Ovary (tissue), 9 donors: ENCODE results near the gene HSCB. TPM values are rescaled to one million over a fixed set of nuclear protein-coding genes. Genes with fewer than 3 reads are reported as not detected.

Experiments used
- DNase-seq, 5 donors: peaks; one replicate each; pipeline ENCODE4 v3.0.0-alpha.2; 2019 to 2020
- H3K27ac ChIP-seq, 2 donors: fragments of 200-600 bp; one replicate each; pipeline versions ENCODE4 v1.5.1 to v1.8.0; 2019 to 2022
- H3K27me3 ChIP-seq: fragments of 200-600 bp; one replicate; pipeline ENCODE4 v1.8.0; 2022
- H3K36me3 ChIP-seq: fragments of 200-600 bp; sonication (generic); one replicate; pipeline ENCODE4 v1.5.1; 2019
- H3K4me1 ChIP-seq: one replicate; pipeline ENCODE4 v1.8.1; 2013; ENCODE audit warnings: mild to moderate bottlenecking, moderate library complexity; ENCODE audit not compliant: insufficient read depth
- H3K4me3 ChIP-seq: fragments of 200-600 bp; sonication (generic); one replicate; pipeline ENCODE4 v1.5.1; 2017
- H3K9me3 ChIP-seq, 2 donors: fragments of 200-600 bp in 1 of 2; sonication (generic) in 1 of 2; one replicate each; pipeline versions ENCODE4 v1.5.1 to v1.8.1; 2013 to 2019; ENCODE audit warnings: mild to moderate bottlenecking in 1 of 2, moderate library complexity in 1 of 2
- CTCF ChIP-seq, 3 donors: fragments of 450-650 bp in 2 of 3; fragments of 200-600 bp in 1 of 3; IDR thresholded peaks; one replicate each; pipeline versions ENCODE4 v1.5.1 to v1.8.0; 2016 to 2022; ENCODE audit warnings: antibody characterized with exemption in 3 of 3, mild to moderate bottlenecking in 1 of 3
- EP300 ChIP-seq: sonication (generic); formaldehyde crosslinking; IDR thresholded peaks from one replicate; pipeline ENCODE4 v1.6.1; 2017; ENCODE audit warnings: antibody characterized with exemption
- POLR2A ChIP-seq: fragments of 450-650 bp; IDR thresholded peaks from one replicate; pipeline ENCODE4 v1.6.1; 2017; ENCODE audit warnings: antibody characterized with exemption, mild to moderate bottlenecking, moderate library complexity
- WGBS, 3 donors: extraction: QIAGEN DNeasy Blood & Tissue Kit in 1 of 3; methylation state at CpG; one replicate each; pipeline versions ENCODE4 v1.1.5 to v1.1.7; 2013 to 2017; 5-methylcytosine and 5-hydroxymethylcytosine counted together
- intact Hi-C, 4 donors: fragments of 100-400 bp; cut with DNase I; formaldehyde crosslinking; loops; one replicate each; pipeline versions ENCODE4 v1.11.0 to v1.15.1; 2022 to 2023
- polyA plus RNA-seq, 2 donors: library from polyadenylated mRNA; stranded (reverse); fragments of 200-250 nt in 1 of 2; fragments of 350-450 nt in 1 of 2; fragmentation: Illumina TruSeq in 1 of 2; extraction: RNeasy Lipid Tissue Mini Kit (QIAGEN cat#74804) in 1 of 2; gene quantifications; one replicate each; pipeline ENCODE4 v1.2.3, GENCODE V29; 2013 to 2014
- total RNA-seq, 7 donors: library from RNA; depleted of rRNA in 2 of 7; stranded (reverse); fragments of >200 nt in 2 of 7; fragmentation: NEBNext Ultra II Directional in 3 of 7; extraction: Animal tissue kit (Norgen Biotek cat#: 25700) in 3 of 7; gene quantifications; one replicate each; pipeline versions ENCODE4 v1.1.0 to v1.2.4, GENCODE V29; 2016 to 2023
- donor health status: DM: no; HTN: no; CAD: no; lungs with moderate emphysema.
- donor health status: DM: no; HTN: no; CAD: no.
- donor health status: Bipolar disorder and iron deficiency.
- donor health status: DM: yes; HTN: yes; CAD: no.
- donor health status: DM: no; HTN: no; CAD: no.
- donor health status: DM: yes; HTN: yes; CAD: no.

Gene HSCB
- total and polyA plus RNA-seq, 9 donors: 14.9 to 70.6 (median 18.3) TPM

DNA sequence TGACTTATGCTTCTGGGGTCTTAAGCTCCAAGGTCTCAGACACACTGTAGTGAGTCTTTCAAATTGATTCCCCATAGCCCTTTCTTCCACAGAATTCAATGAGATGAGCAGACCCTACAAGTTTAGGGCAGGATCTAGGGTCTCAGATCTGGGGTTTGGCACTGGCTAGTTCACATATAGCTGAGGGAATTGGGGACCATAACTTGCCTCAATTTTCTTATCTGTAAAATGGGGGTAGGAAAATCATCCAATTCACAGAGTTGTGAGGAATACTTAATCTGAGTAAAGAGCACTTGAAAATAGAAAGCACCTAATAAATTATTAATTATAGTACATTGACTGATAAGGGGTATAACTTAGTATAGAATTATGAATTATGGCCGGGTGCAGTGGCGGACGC, 24.8 kb downstream of the HSCB start:
- DNase-seq: no peak
- WGBS, 3 donors: 70 to 93% (median 88%) methylated on average over 3 of the region's 3 CpGs
- no peak overlapping the region for H3K27ac ChIP-seq
- no peaks in the 10 kb centered on the region for H3K4me1 ChIP-seq
- TF ChIP-seq CTCF (IDR thresholded peaks at IDR 0.05) (no peak), EP300 (no peak), POLR2A (no peak)
- H3K27me3 ChIP-seq: no peaks in the 10 kb centered on the region
- intact Hi-C loops: no loop called here
- H3K4me3 ChIP-seq: no peak overlapping the region
- H3K36me3 ChIP-seq: no peaks in the 10 kb centered on the region
- no peaks in the 10 kb centered on the region for H3K9me3 ChIP-seq

DNA sequence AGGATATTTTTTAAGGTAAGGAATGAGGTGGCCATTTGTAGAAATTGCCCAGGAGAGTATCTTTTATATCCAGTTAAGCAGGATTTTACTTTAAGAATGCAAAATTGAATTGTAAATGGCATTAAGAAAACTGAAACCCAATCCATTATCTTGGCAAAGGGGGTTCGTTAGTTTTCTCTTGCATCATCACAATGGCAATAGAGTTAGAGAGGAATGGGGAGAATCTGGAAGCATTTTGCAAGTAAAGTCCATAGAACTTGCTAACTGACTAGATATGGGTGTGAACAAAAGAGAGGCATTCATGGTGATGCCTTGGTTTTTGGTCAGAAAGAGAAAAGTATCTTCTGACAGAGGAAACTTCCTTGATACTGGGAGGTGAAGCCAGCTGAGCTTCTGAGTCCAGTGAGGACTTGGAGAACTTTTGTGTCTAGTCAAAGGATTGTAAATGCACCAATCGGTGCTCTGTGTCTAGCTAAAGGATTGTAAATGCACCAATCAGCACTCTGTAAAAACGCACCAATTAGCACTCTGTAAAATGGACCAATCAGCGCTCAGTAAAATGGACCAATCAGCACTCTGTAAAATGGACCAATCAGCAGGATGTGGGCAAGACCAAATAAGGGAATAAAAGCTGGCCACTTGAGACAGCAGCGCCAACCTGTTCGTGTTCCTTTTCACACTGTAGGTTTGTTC, 27.0 kb downstream of the HSCB start:
- intact Hi-C loops: no loop called here
- DNase-seq: no peak
- no peaks in the 10 kb centered on the region for H3K9me3 ChIP-seq
- H3K27me3 ChIP-seq: no peaks in the 10 kb centered on the region
- H3K4me3 ChIP-seq: no peak overlapping the region
- no peaks in the 10 kb centered on the region for H3K36me3 ChIP-seq
- no peak overlapping the region for H3K27ac ChIP-seq
- H3K4me1 ChIP-seq: no peaks in the 10 kb centered on the region
- no peak for TF ChIP-seq EP300
- no peak for TF ChIP-seq CTCF (IDR thresholded peaks at IDR 0.05)
- TF ChIP-seq POLR2A: no peak
- 79 to 84% (median 82%) methylated on average over 6 of the region's 6 CpGs for WGBS, 3 donors

GRCh38 chr22:28769394-28770085, 27.7 kb downstream of the HSCB start:
- no peak for DNase-seq
- Histone ChIP-seq H3K36me3 (no peaks in the 10 kb centered on the region), H3K27me3 (no peaks in the 10 kb centered on the region), H3K4me1 (no peaks in the 10 kb centered on the region), H3K4me3 (no peak overlapping the region), H3K9me3 (no peaks in the 10 kb centered on the region), H3K27ac (no peak overlapping the region)
- TF ChIP-seq POLR2A (no peak), CTCF (IDR thresholded peaks at IDR 0.05) (no peak), EP300 (no peak)
- intact Hi-C loops: no loop called here
- 84 to 89% (median 85%) methylated on average over 14 of the region's 14 CpGs for whole genome bisulfite sequencing, 3 donors

DNA sequence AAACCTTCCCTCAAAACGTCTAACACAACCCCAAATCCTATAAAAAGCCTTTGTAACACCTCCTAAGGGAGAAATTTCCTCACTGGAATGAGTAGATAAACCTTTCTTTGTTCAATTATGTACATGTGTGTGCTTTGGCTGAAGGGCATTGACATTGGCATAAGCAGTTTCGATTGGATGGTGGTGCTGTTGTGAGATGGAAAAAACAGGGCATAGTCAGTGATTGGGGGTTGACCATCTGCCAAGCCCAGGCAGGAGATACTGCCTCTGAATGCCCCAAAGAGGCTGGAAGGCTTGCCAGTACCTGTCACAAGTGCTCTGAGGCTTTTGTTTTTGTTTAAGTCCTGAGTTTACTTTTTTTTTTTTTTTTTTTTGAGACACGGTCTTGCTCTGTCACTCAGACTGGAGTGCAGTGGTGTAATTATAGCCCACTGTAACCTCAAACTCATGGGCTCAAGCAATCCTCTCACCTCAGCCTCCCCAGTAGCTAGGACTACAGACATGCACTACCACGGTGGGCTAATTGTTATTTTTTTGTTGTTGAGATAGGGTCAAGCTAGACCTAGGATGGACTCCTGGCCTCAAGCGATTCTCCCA, 29.5 kb downstream of the HSCB start:
- Histone ChIP-seq H3K36me3 (no peaks in the 10 kb centered on the region), H3K27me3 (no peaks in the 10 kb centered on the region), H3K4me3 (no peak overlapping the region), H3K9me3 (no peaks in the 10 kb centered on the region), H3K27ac (no peak overlapping the region), H3K4me1 (no peaks in the 10 kb centered on the region)
- TF ChIP-seq CTCF (IDR thresholded peaks at IDR 0.05) (no peak), EP300 (no peak), POLR2A (no peak)
- intact Hi-C loops: no loop called here
- 65 to 79% (median 77%) methylated on average over 5 of the region's 5 CpGs for WGBS, 3 donors
- DNase-seq: no peak
